Activated CD8-positive, alpha-beta T cell treated with anti-CD3 and anti-CD28 coated beads for 36 hours (primary cell): ENCODE data around the gene FAM47E. TPM values are rescaled to one million over a fixed set of nuclear protein-coding genes. Genes with fewer than 3 reads are reported as not detected.
"Not testable (repeated sequence)": the region's sequence is repeated elsewhere in the genome, so short reads cannot be mapped to it uniquely, and the experiment has no call there.

Experiments
- ATAC-seq: fragments of 200-7000 bp; cut with Tn5 transposase; one replicate; pipeline ENCODE4 v1.10.0; 2021; ENCODE audit warnings: mild to moderate bottlenecking, moderate library complexity
- CTCF ChIA-PET: fragments of 350-600 bp; sonication (Branson Sonifier 250); formaldehyde crosslinking; loops from one replicate; lab custom pipeline; 2021; ENCODE audit warnings: antibody characterized with exemption; lab: Charles Lee
- POLR2A ChIA-PET: fragments of 350-600 bp; sonication (Branson Sonifier 250); formaldehyde crosslinking; loops from one replicate; lab custom pipeline; 2021; ENCODE audit warnings: antibody characterized with exemption; lab: Charles Lee
- DNase-seq: peaks from one replicate; pipeline ENCODE4 v3.0.0-alpha.2; 2020
- H3K27ac Mint-ChIP-seq: one replicate; pipeline ENCODE4 v1.8.0; 2021; ENCODE audit warnings: mild to moderate bottlenecking, mixed read lengths
- H3K27me3 Mint-ChIP-seq: one replicate; pipeline ENCODE4 v1.8.0; 2021; ENCODE audit warnings: mixed read lengths
- H3K36me3 Mint-ChIP-seq: one replicate; pipeline ENCODE4 v1.8.0; 2021; ENCODE audit warnings: low read depth, mixed read lengths
- H3K4me1 Mint-ChIP-seq: one replicate; pipeline ENCODE4 v1.8.0; 2021; ENCODE audit warnings: low read depth, mixed read lengths
- H3K4me3 Mint-ChIP-seq: one replicate; pipeline ENCODE4 v1.8.0; 2021; ENCODE audit warnings: mild to moderate bottlenecking, moderate library complexity, mixed read lengths
- H3K9me3 Mint-ChIP-seq: one replicate; pipeline ENCODE4 v1.8.0; 2021; ENCODE audit warnings: mixed read lengths
- CTCF ChIP-seq: fragments of 200-600 bp; IDR thresholded peaks from one replicate; pipeline ENCODE4 v1.8.0; 2022; ENCODE audit warnings: antibody characterized with exemption, mild to moderate bottlenecking
- intact Hi-C: fragments of 100-400 bp; cut with micrococcal nuclease; formaldehyde crosslinking; loops from one replicate; pipeline ENCODE4 v1.10.0; 2022
- total RNA-seq, 2 experiments: library from RNA; stranded (reverse); gene quantifications; one replicate each; pipeline ENCODE4 v1.2.3, GENCODE V29; 2021

FAM47E gene
- total RNA-seq, 2 experiments from 2014 or later, result not detected

- no peak overlapping the region for H3K4me3 Mint-ChIP-seq
- POLR2A ChIA-PET, result no interaction called here
- no peak overlapping the region for H3K27ac Mint-ChIP-seq
- ATAC-seq (no peak), DNase-seq (no peak)
- no peaks in the 10 kb centered on the region for H3K36me3 Mint-ChIP-seq
- intact Hi-C loops, result no loop called here
- H3K27me3 Mint-ChIP-seq, result no peaks in the 10 kb centered on the region
- no peak for TF ChIP-seq CTCF
- CTCF ChIA-PET, result no interaction called here
- peaks cover 17% of the 10 kb centered on the region for H3K9me3 Mint-ChIP-seq
- H3K4me1 Mint-ChIP-seq, result no peaks in the 10 kb centered on the region
Observed at GRCh38 chr4:76238236-76238635, 13.3 kb upstream of the FAM47E start.

DNA sequence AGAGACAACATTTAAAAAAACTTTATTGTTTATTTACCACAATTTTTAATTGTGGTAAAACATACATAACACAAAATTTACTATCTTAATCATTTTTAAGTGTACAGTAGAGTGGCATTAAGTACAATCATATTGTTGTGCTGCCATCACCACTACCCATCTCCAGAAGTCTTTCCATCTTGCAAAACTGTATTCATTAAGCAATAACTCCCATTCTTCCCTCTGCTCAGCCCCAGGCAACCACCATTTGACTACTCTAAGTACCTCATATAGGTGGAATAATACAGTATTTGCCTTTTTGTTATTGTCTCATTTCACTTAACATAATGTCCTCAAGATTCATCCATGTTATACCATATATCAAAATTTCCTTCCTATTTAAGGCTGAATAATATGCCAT is 12.8 kb upstream of the FAM47E start:
- CTCF ChIA-PET, result no interaction called here
- peaks cover 17% of the 10 kb centered on the region for H3K9me3 Mint-ChIP-seq
- intact Hi-C loops, result no loop called here
- no peak for TF ChIP-seq CTCF
- POLR2A ChIA-PET, result no interaction called here
- H3K36me3 Mint-ChIP-seq, result no peaks in the 10 kb centered on the region
- H3K27me3 Mint-ChIP-seq, result no peaks in the 10 kb centered on the region
- no peaks in the 10 kb centered on the region for H3K4me1 Mint-ChIP-seq
- no peak for ATAC-seq
- H3K4me3 Mint-ChIP-seq, result no peak overlapping the region
- DNase-seq, result no peak
- H3K27ac Mint-ChIP-seq, result no peak overlapping the region

GRCh38 chr4:76240236-76240635 is 11.3 kb upstream of the FAM47E start:
- intact Hi-C loops, result no loop called here
- Mint-ChIP-seq H3K27ac (no peak overlapping the region), H3K36me3 (no peaks in the 10 kb centered on the region), H3K27me3 (peaks cover 2% of the 10 kb centered on the region), H3K4me1 (no peaks in the 10 kb centered on the region), H3K9me3 (peaks cover 19% of the 10 kb centered on the region), H3K4me3 (no peak overlapping the region)
- CTCF ChIA-PET, result interaction anchor here (1.1 to 3.0 kb wide), 3 partner anchors 13 to 264 kb away, joined by 3 to 18 read pairs (median 3); no protein-coding TSS in a partner anchor
- POLR2A ChIA-PET, result no interaction called here
- no peak for TF ChIP-seq CTCF
- ATAC-seq (no peak), DNase-seq (no peak)

DNA sequence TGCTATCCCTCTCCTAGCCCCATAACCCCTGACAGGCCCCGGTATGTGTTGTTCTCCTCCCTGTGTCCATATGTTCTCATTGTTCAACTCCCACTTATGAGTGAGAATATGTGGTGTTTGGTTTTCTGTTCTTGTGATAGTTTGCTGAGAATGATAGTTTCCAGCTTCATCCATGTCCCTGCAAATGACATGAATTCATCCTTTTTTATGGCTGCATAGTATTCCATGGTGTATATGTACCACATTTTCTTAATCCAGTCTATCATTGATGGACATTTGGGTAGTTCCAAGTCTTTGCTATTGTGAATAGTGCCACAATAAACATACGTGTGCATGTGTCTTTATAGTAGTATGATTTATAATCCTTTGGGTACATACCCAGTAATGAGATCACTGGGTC is 7.6 kb upstream of the FAM47E start:
- DNase-seq, H3K4me3 Mint-ChIP-seq, H3K4me1 Mint-ChIP-seq, CTCF ChIA-PET, POLR2A ChIA-PET, ATAC-seq, H3K36me3 Mint-ChIP-seq, H3K27ac Mint-ChIP-seq, H3K27me3 Mint-ChIP-seq, intact Hi-C loops: not testable (repeated sequence)
- peaks cover 19% of the 10 kb centered on the region for H3K9me3 Mint-ChIP-seq

GRCh38 chr4:76246025-76246424 is 5.5 kb upstream of the FAM47E start:
- ChIA-PET POLR2A (no interaction called here), CTCF (interaction anchor here (1.8 kb wide), 1 partner anchor 66 kb away, joined by 5 read pairs; no protein-coding TSS in a partner anchor)
- Mint-ChIP-seq H3K4me1 (peaks cover under 1% of the 10 kb centered on the region), H3K4me3 (no peak overlapping the region), H3K27me3 (peaks cover 24% of the 10 kb centered on the region), H3K9me3 (peaks cover 4% of the 10 kb centered on the region), H3K27ac (no peak overlapping the region), H3K36me3 (no peaks in the 10 kb centered on the region)
- no peak for TF ChIP-seq CTCF
- no peak for DNase-seq
- intact Hi-C loops, result no loop called here
- no peak for ATAC-seq
